IPS-11a (cell line): ENCODE measurements around the gene EPHA6.

ENCODE experiments used
- H3K4me3 ChIP-seq: one replicate; pipeline ENCODE4 v1.5.1; 2013; ENCODE audit warnings: low read depth, low read length, control low read depth

Gene EPHA6

DNA sequence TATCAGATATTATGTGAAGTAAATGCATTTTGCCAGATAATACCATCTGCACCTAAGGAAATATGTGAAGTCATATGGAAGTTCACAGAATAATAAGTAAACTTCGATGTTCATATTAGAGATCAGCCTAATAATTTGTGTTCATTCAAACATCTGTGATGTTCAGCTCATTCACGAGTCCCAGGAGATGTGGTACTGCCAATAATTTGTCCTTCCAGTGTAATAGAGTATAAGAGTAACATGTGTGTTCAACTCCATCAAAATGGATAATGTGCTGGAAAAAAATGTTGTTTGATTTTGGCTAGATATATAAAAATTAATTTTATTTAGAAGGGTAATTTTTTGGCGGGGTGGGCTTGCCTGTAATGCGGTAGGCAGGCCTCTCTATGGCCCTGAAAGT lies 874.7 kb downstream of the EPHA6 start:
- no peak overlapping the region for H3K4me3 ChIP-seq

DNA sequence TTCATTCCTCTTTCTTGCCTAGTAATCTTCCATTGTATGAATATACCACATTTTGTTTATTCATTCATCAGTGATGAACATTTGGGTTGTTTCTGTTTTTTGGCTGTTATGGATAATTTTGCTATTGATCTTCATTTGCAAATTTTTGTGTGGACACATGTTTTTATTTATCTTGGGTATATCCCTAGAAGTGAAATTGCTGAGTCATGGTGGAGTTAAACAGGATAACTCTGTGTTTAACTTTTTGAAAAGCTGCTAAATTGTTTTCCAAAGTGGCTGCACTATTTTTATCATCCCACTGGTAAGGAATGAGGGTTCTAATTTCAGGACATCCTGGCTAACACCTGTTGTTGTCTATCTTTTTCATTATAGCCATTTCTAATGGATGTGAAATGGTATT lies 875.6 kb downstream of the EPHA6 start:
- H3K4me3 ChIP-seq: no peak overlapping the region

DNA sequence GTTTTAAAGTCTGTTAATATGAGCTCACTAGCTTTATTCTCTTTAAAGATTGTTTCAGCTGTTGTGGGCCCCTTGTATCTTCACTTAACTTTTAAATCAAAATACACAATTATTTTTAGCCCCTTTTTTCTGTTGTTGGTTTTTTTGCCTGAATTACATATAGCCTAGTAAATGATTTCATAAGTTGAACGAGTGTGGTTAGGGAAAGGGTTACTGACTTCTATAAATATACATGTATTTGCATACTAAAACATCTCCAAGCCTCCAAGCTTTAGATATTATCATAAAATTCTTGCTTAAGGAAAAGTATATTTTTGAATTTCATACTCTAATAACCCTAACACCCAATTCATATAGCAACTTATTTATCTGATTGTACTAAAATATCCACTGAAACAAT lies 877.0 kb downstream of the EPHA6 start:
- no peak overlapping the region for H3K4me3 ChIP-seq

DNA sequence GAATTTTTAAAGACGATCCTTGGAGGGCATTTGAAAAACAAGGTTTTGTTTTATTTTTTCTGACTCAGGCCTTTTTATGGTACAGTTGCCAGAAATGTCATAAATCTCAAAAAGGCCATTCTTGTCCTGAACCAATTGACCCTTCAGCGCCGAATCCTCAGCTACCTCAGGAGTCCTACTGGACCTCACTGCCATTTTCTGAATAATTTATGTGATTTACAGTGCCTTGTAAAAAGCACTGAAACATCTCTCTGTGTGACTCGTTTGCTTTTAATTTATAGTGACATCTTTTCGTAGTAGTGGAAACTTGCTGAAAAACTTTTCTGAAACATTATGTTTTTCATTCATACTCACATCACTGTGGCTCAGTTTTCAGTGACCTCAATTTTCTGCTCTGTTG lies 878.0 kb downstream of the EPHA6 start:
- no peak overlapping the region for H3K4me3 ChIP-seq

DNA sequence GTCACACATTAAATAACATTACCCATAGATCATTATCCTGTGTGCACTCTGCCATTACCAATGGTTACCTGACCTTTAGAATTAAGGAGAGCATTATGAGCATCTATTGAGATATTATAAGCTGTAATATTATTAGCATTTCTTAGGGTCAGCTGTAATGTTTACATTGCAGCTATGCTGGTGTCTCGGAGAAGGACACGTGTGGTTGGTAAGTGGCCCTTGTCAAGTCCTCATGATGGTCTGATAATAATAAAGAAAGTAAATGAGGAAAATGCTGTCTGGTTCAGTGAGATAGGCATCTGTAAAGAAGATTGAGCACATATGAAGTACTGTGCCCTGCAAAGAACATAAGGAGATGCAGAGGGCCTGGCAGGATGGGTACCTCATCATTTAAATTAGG lies 878.4 kb downstream of the EPHA6 start:
- no peak overlapping the region for H3K4me3 ChIP-seq

DNA sequence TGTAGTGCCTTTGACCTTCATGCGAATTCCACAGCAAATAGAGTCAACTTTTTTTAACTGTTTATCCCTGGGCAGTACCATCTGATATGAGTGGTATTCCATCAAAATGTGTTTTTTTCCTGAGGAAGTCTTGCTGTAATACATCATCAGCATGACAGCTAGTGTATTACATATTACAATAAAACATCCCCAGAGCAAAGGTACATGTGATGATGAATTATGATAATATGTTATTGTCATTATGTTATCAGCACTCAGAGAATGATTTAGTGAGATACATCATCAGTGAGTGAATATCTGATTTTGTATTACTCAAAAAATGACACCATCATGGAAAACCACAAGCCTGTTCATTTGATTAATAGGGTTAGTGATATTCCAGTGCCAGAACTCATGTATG lies 880.5 kb downstream of the EPHA6 start:
- H3K4me3 ChIP-seq: no peak overlapping the region

DNA sequence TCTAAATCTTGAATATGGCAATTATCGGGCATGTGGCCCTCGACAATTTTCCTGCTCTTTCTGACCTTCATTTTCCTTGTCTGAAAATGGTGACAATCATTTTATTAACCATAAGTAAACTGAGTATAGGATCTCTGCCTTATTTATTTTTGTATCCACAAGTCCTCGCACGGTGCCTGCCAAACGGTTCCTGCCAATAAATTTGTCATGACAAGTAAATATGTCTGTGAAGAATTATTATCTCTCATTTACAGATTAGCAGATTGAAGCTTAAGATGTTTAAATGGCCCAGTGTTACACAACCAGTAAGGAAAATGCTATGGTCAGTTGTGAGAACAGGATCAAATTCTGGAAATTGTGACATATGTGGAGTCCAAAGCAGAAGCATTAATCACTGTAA lies 884.3 kb downstream of the EPHA6 start:
- H3K4me3 ChIP-seq: no peak overlapping the region

DNA sequence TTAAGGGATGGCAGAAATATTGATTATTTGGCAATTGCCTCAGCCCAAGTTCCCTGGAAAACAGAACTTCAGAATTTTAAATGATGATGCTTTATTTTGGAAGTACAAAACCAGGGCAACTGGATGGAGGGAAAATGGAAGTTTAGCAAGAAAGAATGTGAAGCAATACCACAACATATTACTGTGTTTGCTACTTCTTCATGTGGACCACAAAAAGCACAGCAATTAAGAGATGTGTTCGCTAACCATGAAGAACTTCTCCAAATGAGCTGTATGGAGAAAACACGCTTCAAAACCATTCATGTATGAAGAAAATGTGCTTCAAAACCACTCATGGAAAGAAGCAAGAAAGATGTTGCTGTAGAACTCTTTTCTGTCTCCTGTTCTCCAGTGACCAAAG lies 885.5 kb downstream of the EPHA6 start:
- H3K4me3 ChIP-seq: no peak overlapping the region

DNA sequence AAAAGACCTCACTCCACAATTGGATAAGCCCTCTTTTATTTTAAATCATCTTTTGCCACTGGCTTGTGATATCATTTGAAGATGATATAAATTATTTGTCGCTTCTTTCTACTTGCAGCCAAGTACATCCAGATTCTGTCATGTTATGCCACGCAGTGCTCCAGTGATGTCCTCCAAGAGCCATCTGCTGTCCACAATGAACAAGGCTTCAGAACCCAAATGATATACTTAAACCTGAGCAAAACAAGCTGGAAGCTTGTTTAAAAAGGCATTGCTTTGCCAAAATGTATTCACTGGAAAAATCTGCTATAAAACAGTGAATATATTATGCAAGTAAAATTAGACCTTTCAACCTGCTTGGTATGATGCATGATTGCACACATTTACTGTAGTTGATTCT lies 891.4 kb downstream of the EPHA6 start:
- no peak overlapping the region for H3K4me3 ChIP-seq

DNA sequence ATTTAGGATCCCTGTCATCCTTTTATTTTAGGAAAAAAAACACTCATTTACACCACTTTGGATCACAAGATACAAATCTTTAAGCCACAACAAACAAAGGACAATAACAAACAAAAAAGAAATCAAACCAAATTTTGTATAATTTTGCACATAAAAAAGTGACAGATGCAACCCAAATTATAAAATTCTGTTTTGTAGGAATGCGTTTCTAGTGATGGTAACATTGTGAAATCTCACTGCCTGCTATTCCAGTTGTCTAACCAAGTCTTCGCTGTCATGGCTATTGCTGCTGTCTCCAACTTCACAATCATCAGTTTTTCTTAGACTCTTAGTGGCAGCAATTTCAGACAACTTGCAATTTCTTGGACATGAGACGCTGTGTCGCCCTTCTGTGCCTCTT lies 891.8 kb downstream of the EPHA6 start:
- no peak overlapping the region for H3K4me3 ChIP-seq

DNA sequence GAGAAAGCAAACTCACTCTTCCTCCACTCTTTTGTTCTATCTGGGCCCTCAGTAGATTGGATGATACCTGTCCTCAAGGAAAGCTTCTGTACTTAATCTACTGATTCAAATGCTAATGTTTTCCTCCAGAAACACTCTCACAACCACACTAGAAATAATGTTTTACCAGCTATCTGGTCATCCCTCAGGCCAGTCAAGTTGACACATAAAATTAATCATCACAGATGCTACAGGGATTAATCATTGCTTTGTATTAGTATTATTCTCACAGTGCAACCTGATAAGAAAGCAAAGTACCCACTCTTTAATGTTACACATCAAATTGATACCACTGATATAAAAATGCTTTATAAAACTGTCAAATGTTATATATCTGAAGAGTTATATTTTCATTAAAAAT lies 897.3 kb downstream of the EPHA6 start:
- H3K4me3 ChIP-seq: no peak overlapping the region

DNA sequence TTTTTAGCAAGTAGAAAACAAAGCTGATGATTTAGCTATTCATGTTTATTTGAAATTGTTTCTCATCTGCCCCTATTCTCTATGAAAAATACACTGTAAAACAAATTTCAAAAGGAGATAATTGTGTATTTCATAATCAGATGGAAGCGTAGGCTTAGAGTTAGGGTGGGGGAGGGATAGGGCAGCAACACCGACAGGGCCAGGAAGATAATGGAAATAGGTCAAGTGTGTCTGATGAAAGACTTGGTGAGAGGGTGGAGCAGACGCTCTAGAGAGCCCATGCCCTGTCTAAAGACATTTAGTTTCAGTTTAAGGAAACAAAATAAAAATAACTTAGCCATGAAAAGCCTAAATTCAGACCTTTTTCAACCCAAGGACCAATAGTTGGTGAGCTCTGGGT lies 898.5 kb downstream of the EPHA6 start:
- H3K4me3 ChIP-seq: no peak overlapping the region

DNA sequence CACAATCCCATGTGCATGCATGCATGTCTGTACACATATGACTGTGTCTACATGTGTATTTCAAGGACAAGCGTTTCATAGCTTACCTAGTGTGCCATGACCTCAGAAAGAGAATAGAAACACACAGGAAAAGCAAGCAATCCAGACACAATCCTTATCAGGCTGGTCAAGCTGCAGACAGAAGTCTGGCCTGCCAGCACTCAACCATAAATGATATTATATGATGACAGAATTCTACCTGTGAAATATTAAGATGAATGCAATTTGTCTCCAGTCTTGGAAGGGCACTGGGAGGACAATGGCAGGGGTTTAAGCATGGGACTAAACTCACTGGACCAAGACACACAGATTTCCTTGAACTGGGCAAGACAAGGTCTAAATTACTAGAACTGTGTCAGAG lies 899.2 kb downstream of the EPHA6 start:
- H3K4me3 ChIP-seq: no peak overlapping the region

DNA sequence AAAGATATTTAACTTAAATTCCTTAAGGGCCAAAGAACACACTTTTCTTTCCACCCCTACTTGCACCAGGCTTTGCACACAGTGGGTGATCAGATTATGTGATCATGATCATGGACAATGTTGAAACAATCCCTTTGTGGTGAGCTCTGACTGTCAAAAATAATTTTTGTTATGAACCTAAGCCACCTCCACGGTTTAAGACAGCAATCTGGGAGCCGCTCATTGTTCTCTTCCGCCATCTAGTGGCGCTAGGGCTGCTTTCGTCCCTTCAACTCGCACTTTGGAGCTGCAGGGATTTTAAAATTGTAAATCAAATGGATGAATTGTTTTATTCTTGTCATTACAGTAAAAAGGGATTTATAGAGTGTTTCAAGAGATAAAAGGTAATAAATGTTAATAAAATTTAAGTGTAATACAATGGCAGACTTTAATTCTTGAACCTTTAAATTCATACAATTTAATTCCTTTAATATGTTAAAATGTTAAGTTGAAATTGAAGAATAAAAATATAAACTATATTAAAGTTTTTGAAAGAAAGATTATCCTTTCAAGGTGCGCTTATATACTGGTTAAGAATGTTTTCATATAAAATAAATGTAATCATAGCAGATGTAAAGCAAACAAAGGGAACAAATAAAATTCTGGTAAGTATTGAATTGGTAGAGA lies 904.9 kb downstream of the EPHA6 start:
- no peak overlapping the region for H3K4me3 ChIP-seq

DNA sequence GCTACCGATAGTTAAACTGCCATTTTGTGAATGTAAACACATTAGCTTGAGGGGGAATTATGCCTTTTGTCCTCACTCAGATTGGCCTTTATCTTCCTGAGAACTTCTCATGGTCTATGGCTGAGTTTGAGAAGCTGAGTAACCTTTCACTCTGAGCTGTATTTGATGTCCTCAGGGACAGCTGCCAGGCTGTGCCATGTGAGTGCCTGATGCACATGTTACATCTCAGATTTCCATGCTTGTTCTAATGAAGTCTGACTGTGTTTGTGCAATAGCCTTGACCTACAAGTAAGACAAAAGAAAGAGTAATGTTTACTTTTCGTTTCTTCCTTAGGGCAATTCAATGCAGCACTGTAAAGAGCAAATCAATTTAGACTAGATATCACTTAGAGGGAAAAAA lies 906.0 kb downstream of the EPHA6 start:
- no peak overlapping the region for H3K4me3 ChIP-seq

DNA sequence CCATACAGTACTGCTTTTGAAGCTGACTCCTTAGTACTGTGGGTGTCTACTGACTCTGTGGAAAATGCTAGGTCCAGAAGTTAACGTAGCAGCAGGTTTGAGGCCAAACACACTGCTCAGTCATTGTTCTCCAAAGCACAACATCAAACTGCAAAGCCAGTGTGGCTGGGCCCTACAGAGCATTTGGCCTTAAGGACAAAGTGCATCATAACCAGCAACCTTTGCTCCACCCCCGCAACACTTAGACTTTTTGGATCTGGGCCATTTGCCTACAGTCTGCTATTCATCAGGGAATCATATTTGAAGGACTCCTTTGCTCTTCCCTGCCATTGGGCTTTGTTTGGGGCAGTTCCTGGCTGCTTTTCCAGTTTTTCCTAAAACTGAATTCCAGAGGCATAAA lies 907.1 kb downstream of the EPHA6 start:
- no peak overlapping the region for H3K4me3 ChIP-seq

DNA sequence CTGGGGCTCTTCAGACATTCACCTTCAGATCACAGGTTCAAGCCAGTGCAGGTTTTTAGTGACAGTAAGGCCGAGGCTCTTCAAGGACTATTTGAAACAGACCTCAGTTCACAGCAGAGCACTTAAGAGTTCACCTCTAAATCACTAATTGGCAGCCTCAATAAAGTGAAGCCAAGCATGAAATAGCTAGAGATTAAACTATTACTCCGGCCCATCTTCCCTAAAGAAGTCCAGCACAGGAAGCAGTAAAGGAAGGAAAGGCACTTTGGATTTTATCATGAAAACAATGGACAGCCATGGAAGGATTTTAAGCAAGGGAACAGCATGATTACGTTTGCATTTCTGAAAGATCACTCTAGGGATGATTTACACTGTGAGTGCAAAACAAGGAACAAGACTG lies 922.5 kb downstream of the EPHA6 start:
- no peak overlapping the region for H3K4me3 ChIP-seq

DNA sequence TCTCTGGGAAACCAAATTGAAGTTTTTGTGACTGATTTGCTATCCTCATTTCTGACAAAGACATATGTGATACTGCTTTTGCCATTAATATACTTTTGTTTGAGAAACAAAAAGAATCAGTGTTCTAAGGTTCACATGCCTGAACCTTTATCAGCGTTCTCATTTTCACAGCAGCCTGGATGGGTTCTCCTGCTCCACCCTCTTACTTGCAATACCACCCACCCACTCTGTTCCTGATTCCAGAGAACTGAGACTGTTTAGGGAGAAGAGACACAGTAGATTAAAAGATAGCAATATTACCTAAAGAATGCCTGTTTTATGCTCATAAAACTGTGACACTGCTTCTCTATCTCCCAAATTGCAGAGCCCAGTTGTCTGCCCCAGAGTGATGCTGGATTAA lies 924.4 kb downstream of the EPHA6 start:
- no peak overlapping the region for H3K4me3 ChIP-seq

DNA sequence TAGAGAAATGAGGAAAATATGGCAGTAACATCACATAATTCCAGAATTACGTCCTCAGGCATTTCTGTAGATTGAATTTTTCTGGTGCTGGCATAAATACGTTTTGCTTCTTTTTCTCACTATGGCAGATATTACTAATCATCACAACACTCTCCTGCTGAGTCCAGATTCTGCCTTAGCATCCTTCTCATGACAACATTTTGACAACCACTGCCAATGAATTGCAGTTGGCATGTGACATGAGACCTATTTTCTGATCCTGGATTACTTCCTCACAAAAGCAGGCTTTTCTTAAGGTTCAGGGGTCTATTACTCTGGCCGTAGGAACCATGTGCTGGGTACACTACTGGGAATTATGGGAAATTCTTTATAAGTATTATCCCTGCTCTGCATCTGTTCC lies 927.6 kb downstream of the EPHA6 start:
- no peak overlapping the region for H3K4me3 ChIP-seq

DNA sequence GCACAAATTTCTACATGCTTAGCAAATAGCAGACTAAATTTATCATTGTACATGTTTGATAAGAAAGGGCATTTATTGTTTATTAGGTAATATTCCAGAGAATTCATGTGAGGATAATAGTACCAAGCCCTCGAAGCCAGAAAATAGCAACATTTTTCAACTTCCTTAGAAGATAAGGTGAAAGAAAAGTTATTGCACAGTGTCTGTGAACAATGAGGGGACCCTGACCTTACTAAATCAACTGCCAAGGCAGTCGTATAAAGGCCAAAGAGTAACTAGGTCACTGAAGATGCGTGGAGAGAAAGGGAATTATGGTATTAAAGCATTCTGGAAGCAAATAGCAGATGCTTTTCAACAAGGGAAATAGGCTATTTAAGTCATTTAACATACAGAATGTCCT lies 929.9 kb downstream of the EPHA6 start:
- H3K4me3 ChIP-seq: no peak overlapping the region

DNA sequence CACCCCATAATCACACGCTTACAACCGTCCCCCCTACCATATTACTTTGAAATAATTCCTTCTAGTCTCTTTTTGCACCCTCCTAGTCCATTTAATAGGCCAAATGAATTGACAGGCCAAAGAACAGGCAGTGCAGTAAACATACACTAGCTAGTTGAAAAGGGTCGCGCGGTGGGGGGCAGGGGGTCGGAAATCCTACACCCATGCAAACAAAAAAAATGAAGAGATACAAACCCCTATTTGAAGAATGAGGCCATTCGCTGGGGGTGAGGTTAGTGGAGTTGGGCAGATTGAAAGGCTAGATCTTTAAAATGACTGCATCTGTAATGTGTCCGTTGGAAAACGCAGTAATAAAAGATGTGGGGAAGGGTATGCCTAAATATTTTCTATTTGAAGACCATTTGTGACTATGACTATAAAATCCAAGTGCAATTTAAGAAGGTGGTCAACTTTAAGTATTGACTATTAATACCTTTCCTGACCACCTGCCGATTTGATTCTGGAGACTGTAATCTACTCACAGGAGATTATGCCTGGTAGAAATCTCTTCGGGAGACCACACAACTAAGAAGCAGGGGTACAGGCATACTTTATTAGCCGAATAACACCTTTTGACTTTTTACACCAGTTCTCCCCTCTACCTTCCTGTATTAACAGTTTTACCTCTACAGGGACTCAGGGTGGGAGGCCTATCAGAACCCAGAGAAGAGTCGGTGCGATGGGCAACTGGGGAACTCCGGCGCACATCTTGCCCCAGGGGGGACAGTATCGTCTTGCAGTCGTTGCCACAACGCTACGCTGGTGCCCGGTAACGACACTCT lies 949.4 kb downstream of the EPHA6 start:
- H3K4me3 ChIP-seq: peak overlapping the region; percentile 76

DNA sequence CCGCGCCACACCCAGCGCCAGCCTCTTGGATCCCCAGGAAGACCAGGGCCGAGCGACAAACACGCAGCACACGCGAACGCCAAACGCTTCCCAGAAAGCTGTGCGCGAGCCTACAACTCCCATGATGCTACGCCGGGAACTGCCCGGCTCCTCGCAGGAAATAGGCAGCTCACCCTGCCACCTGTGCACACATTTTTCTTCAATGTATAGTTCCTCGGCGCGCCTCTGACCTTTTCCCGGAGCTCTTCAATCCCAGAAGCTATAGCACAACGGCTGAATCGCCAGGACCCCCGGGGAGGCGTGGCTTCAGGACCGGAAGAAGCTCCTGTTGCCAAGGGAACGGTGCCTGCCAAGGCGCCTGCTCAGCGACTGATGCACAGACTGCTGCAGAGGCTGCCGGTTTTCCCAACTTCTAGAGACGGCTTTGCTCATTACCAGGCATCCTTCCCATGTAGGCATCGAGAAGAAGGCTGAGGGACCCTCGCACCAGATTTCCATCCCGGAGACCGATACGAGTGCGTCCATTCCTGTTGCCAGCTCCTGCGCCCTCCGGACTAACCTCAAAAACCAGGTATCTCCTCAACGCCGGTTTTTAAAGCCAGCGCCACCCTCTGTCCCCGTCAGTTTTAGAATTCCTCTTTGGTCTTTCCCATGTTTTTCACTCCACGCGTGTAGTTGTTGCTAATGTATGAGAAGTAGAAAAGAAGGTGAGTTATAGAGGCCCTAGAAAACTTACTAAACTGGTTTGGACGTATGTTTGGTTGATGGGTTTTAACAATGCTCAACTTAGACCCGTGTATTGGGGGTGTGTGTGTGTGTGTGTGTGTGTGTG lies 950.2 kb downstream of the EPHA6 start, which contains the start of gene ARL6:
Gene ARL6 (plus strand): TSS at position 352 of the 832 bp plus-strand sequence. CDS start 3,350 bp downstream, outside the sequence.
- H3K4me3 ChIP-seq: peak within 1 kb of the TSS; percentile 76
